ENCODE data around the gene MEIKIN.

MEIKIN gene

GRCh38 chr5:131773805-131774204 lies 171.7 kb downstream of the MEIKIN start:
- no peak for DNase-seq (ENCODE audit: low read depth, low spot score)

DNA sequence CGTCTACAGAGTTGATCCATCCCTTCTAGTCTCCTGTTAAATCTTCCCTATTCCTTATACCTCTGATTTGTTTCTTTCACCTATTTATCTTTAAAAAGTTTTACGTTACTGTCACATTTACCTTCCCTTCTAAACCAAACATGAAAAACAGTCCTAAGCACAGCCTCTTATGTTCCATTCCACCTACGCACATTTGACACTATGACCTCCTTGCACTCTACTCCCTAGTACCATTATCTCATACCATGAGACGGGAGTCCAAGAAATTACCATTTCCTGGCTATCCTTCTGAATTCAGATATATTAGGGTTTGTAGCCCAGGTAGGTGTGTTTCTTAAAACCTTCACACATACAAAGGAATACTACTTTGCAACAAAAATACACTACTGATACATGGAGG lies 173.8 kb downstream of the MEIKIN start:
- no peak for DNase-seq (ENCODE audit: low read depth, low spot score)

GRCh38 chr5:131769961-131770360 lies 175.5 kb downstream of the MEIKIN start:
- no peak for DNase-seq (ENCODE audit: low read depth, low spot score)

- DNase-seq (ENCODE audit: low read depth, low spot score) = no peak
Observed at GRCh38 chr5:131769336-131769735, 176.1 kb downstream of the MEIKIN start.

- DNase-seq (ENCODE audit: low read depth, low spot score) = no peak
Observed at GRCh38 chr5:131767891-131768290, 177.6 kb downstream of the MEIKIN start.

GRCh38 chr5:131766689-131767088 lies 178.8 kb downstream of the MEIKIN start:
- no peak for DNase-seq (ENCODE audit: low read depth, low spot score)

DNA sequence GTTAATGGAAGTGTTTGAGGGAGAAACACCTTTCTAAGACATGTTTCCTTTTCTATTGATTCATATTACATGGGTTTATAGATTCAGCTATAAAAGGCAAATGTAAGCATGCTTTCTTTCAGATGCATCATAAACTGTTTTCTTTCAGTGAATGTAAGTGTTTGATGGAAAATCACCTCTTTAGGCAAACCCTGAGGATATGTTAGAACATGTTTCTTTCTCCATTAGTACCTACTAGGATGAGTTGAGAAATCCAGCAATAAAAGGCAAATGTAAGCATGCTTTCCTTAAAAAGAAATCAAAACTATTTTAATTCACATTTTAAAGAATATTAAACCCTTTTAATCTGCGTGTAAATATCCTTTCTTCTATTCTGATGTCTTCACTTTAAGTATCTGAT lies 180.2 kb downstream of the MEIKIN start:
- DNase-seq (ENCODE audit: low read depth, low spot score) = no peak

GRCh38 chr5:131763968-131764367 lies 181.5 kb downstream of the MEIKIN start:
- DNase-seq (ENCODE audit: low read depth, low spot score) = no peak

- DNase-seq (ENCODE audit: low read depth, low spot score) = no peak
Observed at GRCh38 chr5:131760793-131761192, 184.7 kb downstream of the MEIKIN start.

- DNase-seq (ENCODE audit: low read depth, low spot score) = no peak
Observed at GRCh38 chr5:131759704-131760103, 185.8 kb downstream of the MEIKIN start.

DNA sequence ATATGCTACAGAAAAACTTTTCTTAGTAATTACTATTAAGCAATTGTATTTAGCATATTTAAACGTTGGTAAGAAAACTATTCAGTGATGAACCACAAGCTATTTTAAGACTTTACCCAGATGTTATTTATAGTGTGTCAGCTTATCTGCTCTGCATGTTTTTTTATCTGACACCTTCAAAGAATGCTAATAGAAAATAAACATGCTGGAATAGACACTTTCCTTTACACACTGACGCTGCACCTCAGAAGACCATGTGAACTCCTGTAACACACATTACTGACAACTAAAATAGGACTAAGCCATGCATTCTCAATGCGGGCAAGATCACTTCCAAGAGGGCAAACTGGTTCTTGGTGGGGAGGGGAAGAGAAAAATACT lies 187.0 kb downstream of the MEIKIN start:
- no peak for DNase-seq (ENCODE audit: low read depth, low spot score)

GRCh38 chr5:131757830-131758519 lies 187.5 kb downstream of the MEIKIN start:
- no peak for DNase-seq (ENCODE audit: low read depth, low spot score)
